HL-60/S4 treated with phorbol 12-myristate 13-acetate at 8.2 ng/mL for 4 days and 3 days (cell line): ENCODE measurements around the gene SLIT1.

Source experiments
- in situ Hi-C: fragments of 300-500 bp; cut with MboI; formaldehyde crosslinking; loops from 2 replicates; pipeline ENCODE4 v1.15.0; 2022; ENCODE audit warnings: low sequenced_read_pairs

SLIT1 gene

DNA sequence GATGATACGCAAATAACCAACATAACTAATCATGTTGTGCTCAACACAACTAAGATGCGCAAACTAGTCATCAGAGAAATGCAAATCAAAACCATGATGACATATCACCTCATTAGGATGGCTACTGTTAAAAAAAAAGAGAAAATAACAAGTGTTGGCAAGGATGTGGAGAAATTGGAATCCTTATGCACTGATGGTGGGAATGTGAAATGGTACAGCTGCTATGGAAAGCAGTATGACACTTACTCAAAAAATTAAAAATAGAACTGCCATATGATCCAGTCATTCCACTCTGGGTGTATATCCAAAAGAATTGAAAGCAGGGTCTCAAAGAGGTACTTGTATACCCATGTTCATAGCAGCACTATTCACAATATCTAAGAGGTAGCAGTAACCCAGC, 42.9 kb downstream of the SLIT1 start:
- in situ Hi-C loops: no loop called here

DNA sequence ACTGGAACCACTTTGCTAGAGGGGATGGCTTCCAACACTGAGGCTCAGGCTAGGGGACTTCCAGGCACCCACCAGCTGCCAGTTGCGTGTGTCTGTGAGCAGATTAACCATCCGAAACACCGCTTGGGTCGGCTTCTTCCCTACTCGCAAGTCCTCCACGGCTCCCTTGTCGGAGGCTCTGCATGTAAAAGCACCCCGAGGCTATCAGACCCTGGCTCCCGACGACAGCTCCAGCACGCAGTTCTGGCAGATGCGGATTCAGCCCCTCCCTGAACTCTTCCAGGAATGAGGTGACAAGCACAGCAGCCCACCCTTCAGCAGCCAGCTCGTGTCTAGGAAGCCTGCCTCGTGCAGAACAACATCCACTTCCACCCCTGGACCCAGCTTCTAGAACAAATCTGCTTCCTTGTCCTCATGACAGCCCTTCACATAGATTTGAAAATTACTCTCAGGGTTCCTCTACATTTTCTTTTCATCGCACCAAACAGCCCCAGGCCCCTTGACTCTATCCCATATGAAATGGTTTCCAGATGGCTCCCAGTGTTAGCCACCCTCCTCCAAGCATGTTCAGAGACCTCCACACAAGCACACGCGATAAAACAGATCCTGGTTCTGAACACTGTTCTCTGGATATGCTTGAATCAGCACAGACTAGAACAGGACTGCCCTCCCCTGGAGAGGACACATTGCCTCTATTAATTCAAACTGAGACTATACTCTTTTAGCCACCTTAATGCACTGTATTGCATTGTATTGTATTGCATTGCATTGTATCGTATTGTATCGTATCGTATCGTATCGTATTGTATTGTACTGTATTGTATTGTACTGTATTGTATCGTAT, 44.6 kb downstream of the SLIT1 start:
- in situ Hi-C loops: no loop called here

DNA sequence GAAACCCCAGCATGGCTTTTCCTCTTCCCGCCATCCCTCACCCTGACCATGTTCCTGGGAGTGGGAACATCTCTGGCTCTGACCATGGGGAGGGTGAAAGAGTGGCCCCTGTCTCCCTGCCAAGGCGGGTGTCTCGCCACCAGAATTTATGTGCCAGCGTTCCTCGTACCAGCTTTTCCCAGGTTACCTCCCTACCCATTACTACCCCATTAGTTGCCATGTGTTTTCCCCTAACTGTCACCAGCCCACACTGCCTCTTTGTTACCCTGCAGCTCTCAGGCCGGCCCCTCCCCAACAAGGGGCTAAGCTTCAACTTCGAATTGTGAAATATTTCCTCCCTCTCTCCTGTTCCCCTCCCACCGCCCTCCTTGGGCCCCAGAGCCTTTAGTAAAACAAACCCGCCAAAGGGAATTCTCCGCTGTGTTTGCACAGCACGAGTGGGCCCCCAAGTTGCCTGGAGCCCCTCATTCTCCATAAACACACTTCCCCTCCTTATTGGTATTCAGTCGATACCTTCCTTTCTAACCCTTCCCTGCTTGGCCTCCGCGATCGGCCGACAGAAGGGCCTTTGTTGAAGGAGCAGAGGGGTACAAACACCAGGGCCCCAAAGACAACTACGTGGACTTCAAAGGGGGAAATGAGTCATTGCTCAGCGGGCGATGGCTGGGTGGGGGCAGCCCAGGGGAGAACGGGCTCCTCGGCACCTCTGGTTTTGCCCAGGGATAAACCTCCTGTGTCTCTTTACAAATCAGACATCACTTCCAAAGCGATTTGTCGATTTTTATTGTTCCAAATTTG, 45.5 kb downstream of the SLIT1 start:
- in situ Hi-C loops: no loop called here

DNA sequence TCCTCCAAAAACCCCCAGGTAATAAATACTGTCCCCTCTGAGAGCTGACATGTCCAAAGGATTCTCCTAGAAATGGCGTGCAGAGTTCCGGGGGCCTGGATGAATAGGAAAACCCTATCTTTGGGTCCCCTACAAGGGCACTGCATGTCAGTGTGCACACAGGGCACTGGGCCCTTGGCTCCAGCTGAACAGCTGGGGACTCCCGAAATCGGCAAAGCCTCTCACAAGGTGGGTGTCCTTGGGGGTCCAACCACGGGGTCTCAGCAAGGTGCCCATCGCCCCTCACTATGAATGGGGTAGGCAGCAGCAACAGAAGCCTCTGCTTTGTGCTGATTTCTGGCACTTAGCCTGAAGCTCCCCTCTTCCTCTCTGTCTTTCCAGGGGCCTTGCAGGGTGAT, 46.1 kb downstream of the SLIT1 start:
- in situ Hi-C loops: no loop called here

DNA sequence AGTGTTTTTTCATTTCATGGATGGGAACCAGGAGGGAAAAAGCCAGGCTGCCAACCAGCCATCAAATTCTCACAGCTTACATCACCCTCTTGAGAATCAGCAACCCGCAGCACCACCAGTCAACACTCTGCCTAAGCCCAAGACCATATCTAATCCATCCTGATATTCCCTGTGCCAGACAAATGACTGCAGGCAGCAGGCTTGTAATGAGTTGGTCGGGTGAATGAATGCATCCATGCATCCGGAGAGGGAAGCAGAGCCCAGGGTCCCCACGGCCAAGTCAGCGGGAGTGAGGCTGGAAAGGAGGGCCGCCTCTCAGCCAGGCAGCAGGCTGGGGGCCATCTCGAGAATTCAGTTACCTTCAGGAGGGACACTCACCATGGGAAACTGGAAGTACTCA, 46.9 kb downstream of the SLIT1 start:
- in situ Hi-C loops: no loop called here

DNA sequence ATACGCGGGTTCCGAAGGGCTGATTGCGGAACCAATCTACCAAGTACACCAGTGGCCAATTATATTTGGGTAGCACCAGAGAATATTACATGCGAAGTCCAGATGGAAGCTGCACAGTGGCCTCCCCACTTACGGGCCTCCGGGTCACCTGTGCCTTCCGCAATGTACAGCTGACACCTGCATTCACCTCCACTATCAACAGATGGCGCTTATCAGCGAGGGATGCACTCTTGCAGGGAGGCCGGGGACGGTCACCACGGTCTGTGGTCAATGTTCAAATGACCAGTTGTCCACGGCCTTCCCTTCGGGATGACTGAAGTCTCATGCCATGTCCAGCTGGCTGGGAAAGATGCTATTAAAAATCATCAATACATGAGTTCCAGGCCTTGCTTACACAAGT, 47.6 kb downstream of the SLIT1 start:
- in situ Hi-C loops: no loop called here

DNA sequence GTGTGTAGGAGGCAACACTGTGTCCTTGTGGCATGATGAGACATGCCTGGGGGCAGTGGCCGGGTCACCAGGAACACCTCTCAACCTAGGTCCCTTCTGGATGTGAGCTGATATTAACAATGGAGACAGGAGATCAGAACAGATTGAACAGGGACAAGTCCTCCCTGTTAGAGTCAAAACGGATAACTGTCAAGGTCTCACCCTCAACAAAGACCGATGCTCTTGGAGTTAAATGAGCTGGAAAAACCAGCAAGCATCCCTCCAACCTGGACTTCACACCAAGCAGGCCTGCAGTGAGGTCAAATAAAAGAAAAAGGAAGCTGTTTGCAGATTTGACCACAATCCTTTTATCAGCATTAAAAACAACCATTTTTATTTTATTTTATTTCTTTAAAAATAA, 49.0 kb downstream of the SLIT1 start:
- in situ Hi-C loops: no loop called here

DNA sequence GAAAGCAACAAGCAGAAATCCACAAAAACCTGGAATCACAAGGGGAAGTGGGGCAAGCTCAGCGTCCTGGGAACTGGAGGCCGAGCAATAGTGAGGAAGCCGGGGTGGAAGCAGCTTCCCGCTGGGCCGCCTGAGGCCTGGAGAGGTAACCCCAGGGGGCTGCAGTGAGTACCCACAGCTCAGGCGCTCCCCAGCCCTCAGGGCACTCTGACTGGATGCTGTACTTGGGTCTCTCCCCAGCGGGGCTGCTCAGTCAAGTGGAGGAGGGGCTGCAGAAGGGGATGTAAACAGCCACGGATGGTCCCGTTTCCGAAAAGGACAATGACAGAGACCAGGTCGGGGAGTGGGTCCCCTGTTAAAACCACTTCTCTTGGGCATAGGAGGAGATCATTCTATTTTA, 50.3 kb downstream of the SLIT1 start:
- in situ Hi-C loops: no loop called here

DNA sequence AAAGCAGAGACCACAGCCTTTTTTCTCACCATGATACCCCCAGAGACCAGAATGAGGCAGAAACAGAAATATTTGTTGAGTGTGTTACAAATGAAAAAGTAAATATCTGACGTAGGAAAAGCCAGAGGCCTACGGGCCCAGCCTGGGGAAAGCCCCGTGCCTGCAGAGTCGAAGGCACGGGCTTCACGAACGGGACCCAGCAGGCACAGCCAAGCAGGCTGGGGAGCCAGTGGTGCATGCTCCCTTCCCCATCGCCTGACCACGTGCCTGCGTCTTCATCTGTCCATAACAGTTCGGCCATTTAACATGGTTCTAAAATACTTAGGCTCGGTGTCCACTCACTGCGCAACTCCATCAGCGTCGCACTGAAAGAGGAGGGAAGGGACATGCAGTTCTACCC, 50.8 kb downstream of the SLIT1 start:
- in situ Hi-C loops: no loop called here

DNA sequence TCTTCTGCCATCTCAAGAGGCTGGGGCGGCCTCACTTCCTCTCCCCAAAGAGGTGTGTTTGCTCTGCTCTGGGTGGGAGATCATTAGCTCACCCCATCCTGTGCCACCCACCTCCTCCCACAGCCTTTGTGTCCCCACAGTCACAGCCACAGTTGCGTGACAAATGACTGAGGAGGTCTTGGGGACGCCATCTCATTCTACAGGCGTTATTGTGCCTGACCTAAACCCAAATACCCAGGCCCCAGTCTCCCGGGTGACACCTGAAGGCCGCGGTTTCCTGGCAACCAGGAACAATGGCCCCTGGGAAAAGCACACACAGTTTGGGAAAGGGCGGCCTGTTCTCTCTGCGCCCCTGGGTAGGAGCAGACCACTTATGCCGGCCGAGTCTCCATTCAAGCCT, 51.6 kb downstream of the SLIT1 start:
- in situ Hi-C loops: no loop called here

DNA sequence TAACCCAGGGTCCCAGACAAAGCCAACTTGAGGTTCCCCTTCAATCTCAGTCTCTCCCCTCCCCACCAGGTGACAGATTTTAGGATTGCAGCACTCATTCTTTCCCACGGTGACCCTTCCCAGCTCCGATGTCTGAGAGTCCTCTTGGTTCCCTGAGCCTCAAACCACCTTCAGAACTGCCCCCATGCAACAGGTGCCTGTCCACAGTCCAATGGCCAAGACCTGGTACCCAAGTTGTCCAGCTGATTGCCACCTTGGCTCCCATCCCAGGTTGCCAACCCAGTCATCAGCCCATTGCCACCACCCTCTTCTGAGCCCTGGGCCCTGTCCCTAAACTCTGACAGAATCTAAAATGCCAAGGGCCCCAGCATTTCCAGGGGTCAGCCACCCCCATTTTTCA, 53.5 kb downstream of the SLIT1 start:
- in situ Hi-C loops: no loop called here

DNA sequence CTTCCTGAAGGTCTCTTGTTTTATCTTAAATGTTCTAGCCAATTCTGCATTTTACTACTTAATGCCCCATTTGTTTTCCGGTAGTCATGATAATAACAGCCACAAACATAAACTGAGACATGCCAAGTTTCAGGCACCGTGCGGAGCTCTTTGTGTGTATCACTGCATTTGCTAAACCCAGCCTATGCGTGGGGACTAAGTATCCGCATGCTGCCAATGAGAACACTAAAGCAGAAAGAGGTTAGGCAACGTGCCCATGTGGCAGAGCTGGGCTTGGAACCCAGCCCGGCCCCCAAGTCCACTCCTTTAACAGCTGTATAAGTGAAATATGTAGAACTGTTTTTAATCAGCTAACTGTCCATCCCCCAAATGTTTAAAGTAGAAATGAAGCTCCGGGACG, 54.1 kb downstream of the SLIT1 start:
- in situ Hi-C loops: no loop called here

DNA sequence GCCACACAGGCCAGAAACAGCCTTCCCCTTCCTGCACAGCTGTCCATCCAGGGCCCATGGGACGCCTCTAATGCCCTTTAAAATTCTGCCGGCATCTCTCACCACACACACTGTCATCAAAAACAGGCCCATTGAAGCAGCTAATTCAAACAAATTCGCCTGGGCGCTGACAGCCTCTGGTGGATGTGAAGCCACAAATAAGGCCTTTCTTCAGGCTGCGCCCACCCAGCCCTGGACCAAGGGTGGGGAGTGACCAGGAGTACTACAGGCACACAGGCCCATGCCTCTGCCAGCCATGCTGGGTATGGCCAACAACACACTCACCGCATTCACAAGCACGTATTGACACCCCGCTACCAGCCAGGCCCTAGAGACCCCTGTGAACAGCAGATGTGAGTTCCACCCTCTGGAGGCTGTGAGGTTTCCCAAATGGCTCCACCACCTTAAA, 54.6 kb downstream of the SLIT1 start:
- in situ Hi-C loops: no loop called here

DNA sequence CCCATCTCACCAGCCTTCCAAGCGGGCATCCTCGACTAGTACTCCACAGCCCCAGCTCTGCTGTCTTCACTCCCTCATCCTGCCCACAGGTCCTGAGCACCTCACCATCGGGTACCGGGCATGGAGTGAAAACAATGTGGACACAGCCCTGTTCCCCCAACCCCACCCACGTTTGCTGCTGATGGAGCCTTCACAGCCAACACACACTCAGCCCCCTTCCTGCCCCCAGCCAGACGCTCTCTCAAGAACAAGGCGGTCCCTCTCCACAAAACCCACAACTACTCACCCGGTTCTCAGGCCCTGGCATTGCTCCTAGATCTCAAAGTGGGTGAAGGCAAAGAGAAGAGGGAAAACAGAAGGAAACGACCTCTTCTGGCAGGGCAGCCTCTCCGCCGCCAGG, 56.1 kb downstream of the SLIT1 start:
- in situ Hi-C loops: no loop called here

DNA sequence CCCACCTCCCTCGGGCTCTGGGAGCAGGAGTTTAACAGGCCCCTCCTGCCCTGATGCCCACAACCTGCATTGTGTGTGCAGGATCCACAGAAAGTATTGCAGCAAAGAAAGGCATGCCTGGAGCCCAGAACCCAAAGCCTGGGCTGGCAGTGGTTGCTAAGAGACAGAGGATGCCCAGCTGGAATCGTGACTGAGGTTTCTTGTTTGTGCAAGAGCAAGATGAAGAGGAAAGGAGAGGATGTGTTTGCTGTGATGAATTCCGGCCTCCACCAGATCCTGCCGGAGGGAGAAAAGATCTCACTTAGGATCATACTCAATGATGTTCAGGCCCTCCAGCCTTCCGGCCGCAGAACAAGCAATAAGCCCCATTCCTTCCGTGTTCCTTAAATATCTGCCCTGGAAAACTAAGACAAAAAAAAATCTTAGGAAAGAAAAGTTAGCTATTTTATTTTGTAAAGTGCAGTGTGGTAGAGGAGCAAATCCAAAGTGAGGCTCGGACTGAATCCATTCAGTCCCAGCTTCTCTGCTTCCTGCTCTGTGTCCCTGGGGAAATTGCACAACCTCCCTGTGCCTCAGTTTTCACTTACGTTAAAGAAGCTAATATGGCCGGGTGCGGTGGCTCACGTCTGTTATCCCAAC, 57.1 kb downstream of the SLIT1 start:
- in situ Hi-C loops: no loop called here

DNA sequence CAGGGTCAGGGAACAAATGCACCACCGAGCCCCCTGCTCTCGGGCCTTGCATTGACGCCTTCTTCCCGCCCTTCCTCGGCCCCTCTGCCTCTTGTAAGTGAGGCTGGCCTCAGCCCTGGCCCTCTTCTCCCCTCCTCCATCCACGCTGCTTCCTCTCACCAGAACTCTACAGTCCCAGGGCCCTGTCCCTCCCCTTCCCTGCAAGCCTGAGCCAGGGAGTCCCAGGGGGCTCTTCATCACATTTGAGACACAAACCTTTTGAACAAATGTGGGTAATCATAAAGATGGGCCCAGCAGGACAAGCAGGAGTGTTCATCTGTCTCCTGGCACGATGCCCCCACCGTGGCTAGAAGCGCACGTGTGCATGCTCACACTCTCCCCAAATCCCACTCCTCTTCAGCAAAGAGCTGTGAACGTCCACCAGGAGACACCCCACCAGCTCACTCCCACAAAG, 57.7 kb downstream of the SLIT1 start:
- in situ Hi-C loops: no loop called here

DNA sequence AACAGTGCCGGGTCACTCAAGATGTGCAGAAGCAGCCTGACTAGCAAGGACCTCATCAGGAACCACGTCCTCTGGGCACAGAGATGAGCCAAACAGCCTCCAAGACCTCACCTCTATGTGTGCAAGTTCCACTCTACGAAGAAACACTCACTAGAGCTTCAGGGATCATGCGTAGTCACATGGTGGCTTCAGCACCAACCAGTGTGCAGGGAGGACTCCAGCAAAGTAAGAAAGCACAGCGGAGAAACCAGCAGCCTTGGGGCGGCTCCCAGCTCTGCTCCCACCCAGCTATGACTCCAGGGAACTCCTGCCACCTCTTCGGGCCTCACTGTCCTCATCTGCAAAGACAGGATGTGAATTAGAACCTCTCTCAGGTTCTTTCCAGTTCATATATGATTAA, 58.2 kb downstream of the SLIT1 start:
- in situ Hi-C loops: no loop called here

DNA sequence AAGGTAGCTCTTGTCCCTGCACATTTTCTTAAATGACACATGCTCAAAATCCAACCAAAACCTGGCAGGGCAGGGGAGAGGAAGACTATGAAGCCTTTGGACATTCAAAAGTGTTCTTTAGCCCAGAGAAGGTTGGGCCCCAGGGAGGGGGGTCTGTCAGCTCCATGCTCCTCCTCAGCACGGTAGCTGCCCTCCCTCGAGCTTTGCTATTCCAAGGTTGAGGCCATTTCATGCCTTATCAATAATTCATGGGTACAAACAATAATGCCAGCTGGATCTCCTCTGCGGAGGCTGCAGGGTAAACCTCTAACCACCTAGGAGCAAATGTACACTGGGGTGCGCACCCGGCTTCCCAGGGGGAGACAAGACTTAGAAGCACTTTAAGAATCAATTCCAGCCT, 61.5 kb downstream of the SLIT1 start:
- in situ Hi-C loops: no loop called here

DNA sequence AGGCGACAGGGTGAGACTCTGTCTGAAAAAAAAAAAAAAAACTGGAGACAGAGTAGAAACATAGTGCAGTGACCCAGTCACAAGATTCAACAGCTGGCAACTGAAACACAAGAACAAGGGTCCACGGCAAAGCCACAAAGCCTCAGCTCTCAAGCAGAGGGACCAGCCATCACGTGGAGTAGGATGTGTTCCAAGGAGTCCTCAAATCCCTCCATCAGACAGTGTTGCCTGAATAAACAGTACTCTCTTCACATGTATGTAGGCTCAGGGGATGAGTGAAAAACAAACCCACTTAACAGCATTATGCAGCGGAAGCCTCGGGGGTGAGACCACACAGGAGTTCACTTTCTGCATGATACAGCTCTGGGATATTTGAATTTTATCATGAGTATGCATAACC, 62.0 kb downstream of the SLIT1 start:
- in situ Hi-C loops: no loop called here

DNA sequence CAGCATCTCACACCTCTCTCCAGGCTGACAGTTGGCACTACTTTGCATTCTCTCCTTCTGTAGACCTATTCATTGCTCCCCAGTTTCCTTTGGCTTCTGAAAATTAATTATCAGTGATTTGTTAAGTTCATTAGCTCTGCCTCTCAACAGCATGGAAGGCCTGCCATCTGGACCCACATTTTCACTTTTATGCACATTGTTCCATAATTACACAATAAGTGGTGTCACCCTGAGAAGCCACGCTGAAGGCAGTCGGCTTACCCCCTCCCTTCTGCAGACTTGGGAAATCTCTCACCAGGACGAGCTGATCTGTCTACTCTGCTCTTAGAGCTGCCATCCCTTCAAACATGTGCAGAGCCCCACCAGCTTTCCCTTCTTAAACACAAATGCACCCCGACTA, 64.7 kb downstream of the SLIT1 start:
- in situ Hi-C loops: no loop called here

DNA sequence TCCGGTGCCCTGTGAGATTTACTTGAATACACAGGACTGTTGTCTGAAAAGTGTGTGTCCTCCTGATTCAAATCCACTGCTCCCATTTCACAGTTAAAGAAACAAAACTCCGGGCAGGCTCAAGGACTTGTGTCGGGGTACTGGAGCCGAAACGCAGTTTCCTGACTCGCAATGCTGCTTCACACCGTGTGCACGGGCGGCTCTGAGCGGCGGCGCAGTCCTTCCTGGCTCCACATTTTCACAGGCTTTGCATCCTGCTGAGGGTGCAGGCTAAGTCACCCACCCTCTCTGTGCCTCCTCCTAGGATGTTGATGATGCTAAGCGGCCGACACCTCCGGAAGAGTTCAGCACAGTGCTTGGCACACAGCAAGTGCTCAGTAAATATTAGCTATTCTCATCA, 65.4 kb downstream of the SLIT1 start:
- in situ Hi-C loops: no loop called here
